Measurements from ENCODE around the gene PPP1R12C.
"Not testable (repeated sequence)": the region's sequence is repeated elsewhere in the genome, so short reads cannot be mapped to it uniquely, and the experiment has no call there.

PPP1R12C gene

DNA sequence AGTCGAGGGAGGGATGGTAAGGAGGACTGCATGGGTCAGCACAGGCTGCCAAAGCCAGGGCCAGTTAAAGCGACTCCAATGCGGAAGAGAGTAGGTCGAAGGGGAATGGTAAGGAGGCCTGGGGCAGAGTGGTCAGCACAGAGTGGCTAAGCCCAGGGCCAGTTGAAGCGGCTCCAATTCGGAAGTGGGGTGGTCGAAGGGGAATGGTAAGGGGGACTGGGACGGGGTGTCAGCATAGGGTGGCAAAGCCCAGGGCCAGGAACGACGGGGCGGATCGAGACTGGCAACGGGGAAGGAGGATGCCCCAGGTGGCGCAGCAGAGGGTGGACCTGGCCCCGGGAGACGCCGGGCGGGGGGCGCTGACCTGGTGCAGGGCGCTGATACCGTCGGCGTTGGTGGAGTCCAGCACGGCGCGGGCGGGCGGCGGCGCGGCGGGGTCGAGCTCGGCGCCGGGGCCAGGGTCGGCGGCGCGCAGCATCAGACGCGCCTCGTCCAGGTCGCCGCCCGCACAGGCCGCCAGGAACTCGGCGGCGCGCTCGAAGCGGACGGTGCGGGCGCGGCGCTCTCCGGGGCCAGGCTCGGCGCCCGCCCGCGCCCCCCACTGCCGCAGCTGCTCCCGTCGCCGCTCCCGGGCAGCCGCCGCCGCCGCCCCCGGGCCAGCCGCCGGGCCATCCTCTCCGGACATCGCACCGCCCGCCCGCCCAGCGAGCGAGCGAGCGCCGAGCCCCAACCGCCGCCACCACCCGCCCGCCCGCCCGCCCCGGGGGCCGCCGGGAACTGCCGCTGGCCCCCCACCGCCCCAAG is at the start of gene PPP1R12C:
Gene PPP1R12C (minus strand): TSS at position 779 of the 804 bp plus-strand sequence. CDS start 94 bp downstream, at position 685.
- no peak for DNase-seq (ENCODE audit: low read depth)

DNA sequence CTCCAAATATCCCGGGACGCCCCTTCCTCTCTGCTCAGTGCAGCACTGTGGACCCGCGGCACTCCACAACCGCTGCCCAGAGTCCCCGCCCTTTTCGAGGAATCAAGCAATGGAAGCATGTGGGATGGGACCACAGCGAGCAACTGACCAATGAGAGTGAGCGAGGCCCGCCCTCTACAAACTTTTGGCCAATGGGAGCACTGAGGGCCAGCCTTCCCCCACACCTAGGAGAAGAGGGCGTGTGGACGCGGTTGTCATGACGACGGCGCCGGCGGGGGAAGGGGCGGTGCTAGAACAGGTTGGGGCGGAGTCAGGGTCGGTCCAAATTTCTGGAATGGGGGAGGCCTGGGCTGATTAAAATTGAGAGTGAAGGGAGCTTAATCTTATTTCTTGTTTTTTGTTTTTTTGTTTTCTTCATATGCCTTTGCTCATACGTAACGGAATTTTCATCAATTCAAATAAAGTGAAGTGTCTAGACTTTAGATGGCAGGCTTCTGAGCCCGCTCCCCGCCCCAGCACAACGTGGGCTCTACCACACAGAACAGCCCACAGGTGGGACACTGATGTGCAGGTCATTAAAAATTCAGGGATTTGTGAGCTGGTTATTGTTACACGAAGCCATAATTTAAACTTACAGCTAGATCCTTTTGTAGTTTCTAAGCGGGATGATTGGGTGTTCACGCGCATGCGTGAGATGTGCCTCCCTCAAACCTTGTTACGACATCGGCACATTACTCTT is 49.3 kb upstream of the PPP1R12C start, which contains the start of gene DNAAF3:
Gene DNAAF3 (minus strand): TSS at position 84 of the 739 bp plus-strand sequence. CDS start 200 bp downstream, outside the sequence.
- DNase-seq (ENCODE audit: low read depth): peak; percentile 88

DNA sequence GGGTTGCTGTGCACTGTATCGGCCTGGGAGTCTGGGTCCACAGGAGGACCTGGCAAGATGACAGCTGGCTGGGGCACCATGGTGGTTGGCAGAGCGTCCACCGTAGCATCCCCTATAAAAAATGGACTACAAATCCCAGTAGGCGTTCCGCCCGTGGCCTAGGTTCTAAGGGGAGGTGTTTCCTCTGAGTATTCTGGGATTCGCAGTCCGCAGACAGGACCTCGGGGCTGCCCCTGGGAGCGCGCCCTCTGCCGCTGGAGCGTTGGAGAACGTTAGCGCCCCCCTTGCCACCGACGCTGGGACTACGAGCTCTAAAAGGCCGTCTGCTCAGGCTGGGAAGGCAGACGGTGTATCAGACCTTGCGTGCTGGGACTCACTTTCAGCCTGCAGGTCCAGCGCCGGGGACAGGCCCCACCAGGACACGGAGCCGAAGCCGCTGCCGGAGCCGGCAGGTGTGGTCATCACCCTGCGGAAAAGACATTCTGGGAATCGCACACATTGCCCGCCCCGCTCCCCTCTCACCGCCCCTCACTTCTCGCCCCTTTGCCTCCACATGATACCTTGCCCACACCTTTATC is 48.6 kb upstream of the PPP1R12C start:
- DNase-seq (ENCODE audit: low read depth): no peak

DNA sequence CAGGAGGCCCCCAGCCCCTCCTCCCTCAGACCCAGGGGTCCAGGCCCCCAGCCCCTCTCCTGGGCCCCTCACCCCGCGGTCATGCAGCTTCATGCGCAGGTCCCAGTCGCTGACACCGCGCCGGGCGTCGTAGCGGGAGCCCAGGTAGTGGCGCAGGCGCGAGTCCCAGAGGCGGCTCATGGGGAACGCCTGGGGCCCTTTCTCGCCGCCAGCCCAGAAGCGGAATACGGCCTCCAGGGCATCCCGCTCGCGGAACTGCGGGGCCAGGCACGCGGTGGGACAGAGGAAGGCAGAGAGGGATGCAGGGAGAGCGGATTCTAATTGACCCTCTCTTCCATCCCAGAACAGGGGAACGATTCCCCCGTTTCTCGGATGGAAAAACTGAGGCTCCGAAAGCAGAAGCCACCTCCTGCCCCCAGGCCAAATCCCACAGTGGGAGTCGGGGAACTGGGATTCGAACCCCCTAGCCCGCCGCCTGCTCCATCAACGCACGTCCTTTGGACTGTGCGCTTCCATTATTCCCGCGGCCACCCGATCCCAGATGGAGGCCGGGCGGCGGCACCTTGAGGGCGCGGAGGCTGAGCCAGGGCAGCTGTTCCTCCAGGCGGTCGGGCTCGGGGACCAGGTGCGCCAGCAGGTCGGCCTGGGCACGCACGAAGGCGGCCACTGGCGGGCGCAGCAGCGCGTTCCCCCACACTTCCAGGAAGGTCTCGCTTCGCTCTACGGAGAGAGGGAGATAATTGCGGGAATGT is 44.3 kb upstream of the PPP1R12C start:
- no peak for DNase-seq (ENCODE audit: low read depth)

DNA sequence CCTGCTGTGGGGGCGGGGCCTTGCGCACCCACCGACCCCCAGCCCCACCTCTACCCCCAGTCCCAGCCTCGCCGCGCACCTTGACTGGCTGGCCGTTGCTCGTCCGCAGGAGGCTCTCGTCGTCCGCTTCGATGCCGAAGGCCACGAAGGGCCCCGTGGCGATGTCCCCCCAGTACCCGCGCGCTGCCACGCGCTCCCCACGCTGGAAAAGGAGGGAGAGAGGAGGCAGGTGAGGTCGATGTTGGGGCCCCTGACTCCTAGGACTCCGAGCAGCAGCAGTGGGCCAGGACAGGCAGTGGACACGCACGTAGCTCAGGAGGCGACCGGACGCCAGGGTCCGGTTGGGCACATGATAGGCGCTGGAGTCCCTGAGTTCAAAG is 43.5 kb upstream of the PPP1R12C start:
- DNase-seq (ENCODE audit: low read depth): no peak

DNA sequence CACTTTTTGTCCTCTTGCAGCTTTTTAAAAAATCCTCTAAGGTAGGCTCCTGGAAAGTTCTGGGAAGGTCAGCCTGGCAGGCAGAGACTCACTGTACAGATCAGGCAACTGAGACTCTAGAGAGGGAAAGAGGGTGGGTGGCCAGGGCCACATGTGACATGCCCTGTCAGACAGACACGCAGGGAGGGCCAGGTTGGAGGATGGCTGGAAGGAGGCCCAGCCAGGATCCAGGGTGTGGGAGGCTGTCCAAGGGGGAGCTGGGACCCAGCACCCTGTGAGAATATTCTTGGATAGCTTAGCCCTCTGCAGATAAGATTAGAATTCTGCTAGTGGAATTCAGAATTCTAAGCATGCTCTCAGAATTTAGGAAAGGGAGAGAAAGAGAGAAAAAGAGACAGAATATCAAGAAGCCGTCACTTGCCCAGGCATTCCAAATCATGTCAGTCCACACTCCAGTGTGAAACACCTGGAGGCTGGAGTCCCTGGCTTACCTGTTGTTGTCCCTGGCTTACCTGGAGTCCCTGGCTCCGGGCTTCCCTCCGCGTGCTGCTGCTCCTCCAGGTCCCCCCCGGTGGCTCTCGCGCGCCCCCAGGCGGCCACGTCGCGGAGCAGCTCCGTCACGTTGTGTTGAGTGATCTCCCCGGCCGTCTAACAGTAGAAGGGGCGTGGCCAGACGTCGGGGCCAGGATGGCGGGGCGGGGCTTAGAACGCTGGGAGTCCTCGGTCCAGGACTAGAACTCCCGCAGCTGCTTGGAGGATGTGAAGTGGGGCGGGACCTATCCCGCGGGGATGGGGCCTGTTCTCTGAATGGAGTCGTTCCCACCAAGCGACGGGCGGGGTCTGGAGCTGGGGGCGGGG is 42.9 kb upstream of the PPP1R12C start:
- no peak for DNase-seq (ENCODE audit: low read depth)

- no peak for DNase-seq (ENCODE audit: low read depth)
Measured at GRCh38 chr19:55158848-55159749, 41.7 kb upstream of the PPP1R12C start.

DNA sequence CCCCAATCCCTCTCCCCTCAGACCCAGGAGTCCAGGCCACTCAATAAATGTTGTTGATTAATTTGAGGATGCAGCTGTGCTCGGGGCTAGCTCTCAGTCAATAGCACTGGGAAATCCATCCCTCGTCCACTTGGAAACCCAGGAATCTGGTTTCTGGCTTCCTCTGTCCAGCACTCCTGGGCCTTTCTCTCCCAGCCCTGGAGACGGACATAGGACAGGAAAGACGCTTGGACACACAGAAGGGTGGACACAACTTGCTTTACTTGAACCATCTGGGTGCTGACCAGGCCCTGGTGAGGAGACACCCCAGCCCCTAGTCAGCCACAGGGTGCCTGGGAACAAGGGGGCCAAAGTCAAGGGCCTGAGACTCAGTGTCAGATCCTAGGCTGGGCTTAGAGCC is 41.0 kb upstream of the PPP1R12C start:
- DNase-seq (ENCODE audit: low read depth): no peak

GRCh38 chr19:55157064-55157908 is 39.8 kb upstream of the PPP1R12C start, which contains the start of gene TNNI3:
TSS of gene TNNI3 (minus strand) at chr19:55157732. CDS start at chr19:55157589, 143 bp downstream.
- DNase-seq (ENCODE audit: low read depth): no peak

DNA sequence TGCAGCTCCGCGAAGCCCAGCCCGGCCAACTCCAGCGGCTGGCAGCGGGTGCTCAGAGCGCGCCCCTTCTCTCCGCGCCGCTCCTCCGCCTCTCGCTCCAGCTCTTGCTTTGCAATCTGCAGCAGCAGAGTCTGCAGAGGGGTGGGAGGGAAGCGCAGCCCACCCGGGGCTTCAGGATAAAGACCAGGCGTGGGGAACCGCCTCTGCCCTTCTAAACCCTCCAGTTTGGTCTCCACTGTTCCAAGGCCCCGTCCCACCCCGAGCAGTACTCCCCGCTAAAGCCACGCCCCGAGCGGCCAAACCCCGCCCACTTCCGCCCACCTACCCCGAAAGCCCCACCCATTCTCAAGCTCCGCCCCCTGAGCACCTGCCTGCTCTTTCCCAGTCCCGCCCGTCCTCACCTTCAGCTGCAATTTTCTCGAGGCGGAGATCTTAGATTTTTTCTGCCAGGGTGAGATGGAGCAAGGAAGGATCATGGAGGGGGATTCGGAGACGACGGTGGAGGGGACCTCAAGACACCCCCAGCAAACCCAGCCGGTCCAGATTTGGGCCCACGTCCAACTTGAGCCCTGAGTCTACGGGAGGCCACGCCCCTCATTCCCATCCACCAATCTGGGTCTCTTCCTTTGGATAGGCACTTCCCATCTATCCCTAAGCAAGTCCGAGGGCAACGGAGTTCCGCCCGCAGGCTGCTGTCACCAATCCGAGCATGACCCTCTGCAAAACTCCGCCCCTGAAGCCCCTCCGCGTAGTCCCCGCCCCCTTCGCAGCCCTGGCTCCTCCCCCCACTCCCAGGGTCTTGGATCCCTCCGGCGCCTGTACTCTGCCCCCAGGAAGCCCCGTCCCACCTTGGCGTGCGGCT is 39.0 kb upstream of the PPP1R12C start:
- no peak for DNase-seq (ENCODE audit: low read depth)

DNA sequence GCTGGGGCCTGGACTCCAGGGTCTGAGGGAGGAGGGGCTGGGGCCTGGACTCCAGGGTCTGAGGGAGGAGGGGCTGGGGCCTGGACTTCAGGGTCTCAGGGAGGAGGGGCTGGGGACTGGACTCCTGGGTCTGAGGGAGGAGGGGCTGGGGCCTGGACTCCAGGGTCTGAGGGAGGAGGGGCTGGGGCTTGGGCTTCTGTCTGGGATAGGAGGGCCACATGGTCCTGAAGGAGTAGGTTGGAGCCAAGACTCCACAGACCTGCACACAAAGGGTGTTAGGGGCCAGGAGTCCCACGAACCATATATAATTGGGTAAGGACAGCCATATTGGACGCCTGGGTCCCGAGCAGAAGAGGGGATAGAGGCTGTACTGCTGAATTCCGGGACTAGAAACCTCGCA is 38.3 kb upstream of the PPP1R12C start:
- DNase-seq (ENCODE audit: low read depth): not testable (repeated sequence)

DNA sequence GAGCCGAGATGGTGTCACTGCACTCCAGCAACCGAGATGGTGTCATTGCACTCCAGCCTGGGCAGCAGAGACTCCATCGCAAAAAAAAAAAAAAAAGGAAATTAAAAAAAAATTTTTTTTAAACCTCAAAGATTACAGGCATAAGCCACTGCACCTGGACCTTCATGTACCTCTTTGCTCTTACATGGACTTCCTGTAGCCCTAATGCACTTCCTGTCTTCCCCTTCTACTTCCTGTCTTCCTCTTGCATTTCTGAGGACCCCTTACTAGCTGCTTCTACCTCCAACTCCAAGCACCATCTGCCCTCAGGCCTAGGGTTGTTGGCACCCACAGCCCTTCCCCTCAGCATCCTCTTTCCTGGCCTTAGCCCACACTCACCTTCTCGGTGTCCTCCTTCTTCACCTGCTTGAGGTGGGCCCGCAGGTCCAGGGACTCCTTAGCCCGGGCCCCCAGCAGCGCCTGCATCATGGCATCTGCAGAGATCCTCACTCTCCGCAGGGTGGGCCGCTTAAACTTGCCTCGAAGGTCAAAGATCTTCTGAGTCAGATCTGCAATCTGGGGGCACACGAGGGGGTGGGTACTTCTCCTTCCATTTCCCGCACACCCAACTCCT is 36.3 kb upstream of the PPP1R12C start:
- DNase-seq (ENCODE audit: low read depth): no peak

DNA sequence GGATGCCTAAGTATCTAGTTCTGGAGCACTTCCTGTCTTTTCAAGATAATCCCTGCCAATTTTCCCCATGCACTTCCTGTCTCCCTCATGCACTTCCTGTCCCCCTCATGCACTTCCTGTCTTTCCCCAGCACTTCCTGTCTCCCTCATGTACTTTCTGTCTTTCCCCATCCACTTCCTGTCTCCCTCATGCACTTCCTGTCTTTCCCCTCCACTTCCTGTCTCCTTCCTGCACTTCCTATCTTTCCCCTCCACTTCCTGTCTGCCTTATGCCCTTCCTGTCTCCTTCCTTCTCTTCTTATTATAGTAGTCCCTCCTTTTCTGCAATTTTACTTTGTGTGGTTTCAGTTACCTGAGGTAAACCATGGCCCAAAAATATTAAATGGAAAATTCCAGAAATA is 34.6 kb upstream of the PPP1R12C start:
- DNase-seq (ENCODE audit: low read depth): no peak

- no peak for DNase-seq (ENCODE audit: low read depth)
Measured at GRCh38 chr19:55149078-55150003, 31.9 kb upstream of the PPP1R12C start, which contains the start of gene TNNT1. TSS of gene TNNT1 (minus strand) at chr19:55149206. CDS start at chr19:55147157, 2,049 bp downstream.

DNA sequence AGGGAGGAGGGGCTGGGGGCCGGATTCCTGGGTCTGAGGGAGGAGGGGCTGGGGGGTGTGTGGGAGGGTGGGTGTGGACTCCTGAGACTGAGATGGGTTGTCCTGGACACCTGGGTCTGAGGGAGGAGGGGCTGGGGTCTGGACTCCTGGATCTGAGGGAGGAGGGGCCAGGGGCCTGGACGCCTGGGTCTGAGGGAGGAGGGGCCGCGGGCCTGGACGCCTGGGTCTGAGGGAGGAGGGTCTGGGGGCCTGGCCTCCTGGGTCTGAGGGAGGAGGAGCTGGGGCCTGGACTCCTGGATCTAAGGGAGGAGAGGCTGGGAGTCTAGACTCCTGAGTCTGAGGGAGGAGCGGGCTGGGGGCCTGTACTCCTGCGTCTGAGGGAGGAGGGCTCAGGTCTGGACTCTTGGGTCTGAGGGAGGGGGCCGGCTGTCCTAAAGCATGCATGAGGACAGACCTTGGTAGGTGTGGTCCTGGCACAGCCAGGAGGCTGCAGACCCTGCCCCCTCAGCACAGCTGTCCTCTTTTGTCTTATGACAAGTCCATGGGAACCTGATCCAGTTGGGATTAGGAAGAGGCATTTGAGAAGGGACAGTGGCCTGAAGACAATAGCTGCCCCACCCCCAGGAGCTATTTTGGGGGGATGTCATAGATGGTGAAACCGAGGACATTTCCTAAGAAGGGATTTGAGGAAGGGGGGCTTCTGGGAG is 30.3 kb upstream of the PPP1R12C start:
- DNase-seq (ENCODE audit: low read depth): no peak

Measured in HS-5 (cell line).